OCI-LY7 (cell line): ENCODE results near the gene CARD14. TPM values are rescaled to one million over a fixed set of nuclear protein-coding genes. Genes with fewer than 3 reads are reported as not detected.
"Not testable (repeated sequence)": the region's sequence is repeated elsewhere in the genome, so short reads cannot be mapped to it uniquely, and the experiment has no call there.

Source experiments
- BruUV-seq: library from RNA; stranded (reverse); fragments of 400-500 nt; replicated peaks from 2 replicates; lab custom pipeline; 2021; lab: Mats Ljungman, UMichigan
- CTCF ChIA-PET: fragments of 300-600 bp; sonication (Branson Sonifier 250); formaldehyde crosslinking; loops from one replicate; lab custom pipeline; 2022; ENCODE audit warnings: antibody characterized with exemption; ENCODE audit not compliant: unreplicated experiment; lab: Charles Lee
- POLR2A ChIA-PET: fragments of 300-600 bp; sonication (Branson Sonifier 250); formaldehyde crosslinking; loops from one replicate; lab custom pipeline; 2022; ENCODE audit warnings: antibody characterized with exemption; lab: Charles Lee
- DNase-seq: peaks from one replicate; pipeline ENCODE4 v3.0.0-alpha.2; 2015; ENCODE audit warnings: low spot score
- H2AFZ ChIP-seq: fragments of 200-600 bp; sonication (generic), shearing (Covaris generic); 2 replicates; pipeline ENCODE4 v1.6.1; 2014; ENCODE audit warnings: mild to moderate bottlenecking, antibody characterized with exemption, low read length, moderate library complexity
- H3K27ac ChIP-seq: fragments of 200-600 bp; sonication (generic); 2 replicates; pipeline ENCODE4 v1.5.1; 2014; ENCODE audit warnings: mixed run types, low read depth, mild to moderate bottlenecking, moderate library complexity, low read length, inconsistent platforms; ENCODE audit not compliant: poor library complexity, severe bottlenecking
- H3K36me3 ChIP-seq: fragments of 200-600 bp; sonication (generic); 2 replicates; pipeline ENCODE4 v1.6.1; 2014; ENCODE audit warnings: mild to moderate bottlenecking, antibody characterized with exemption, low read length, moderate library complexity, mixed read lengths; ENCODE audit not compliant: insufficient read depth
- H3K4me1 ChIP-seq: fragments of 200-600 bp; sonication (generic); 2 replicates; pipeline ENCODE4 v1.5.1; 2014; ENCODE audit warnings: mild to moderate bottlenecking, low read length; ENCODE audit not compliant: insufficient read depth, poor library complexity, severe bottlenecking
- H3K4me2 ChIP-seq: fragments of 200-600 bp; sonication (generic); 2 replicates; pipeline ENCODE4 v1.6.1; 2014; ENCODE audit warnings: mild to moderate bottlenecking, low read length
- H3K4me3 ChIP-seq: fragments of 200-600 bp; sonication (generic); 2 replicates; pipeline ENCODE4 v1.5.1; 2014; ENCODE audit warnings: mild to moderate bottlenecking, low read depth, low read length; ENCODE audit not compliant: poor library complexity, severe bottlenecking
- H3K79me2 ChIP-seq: fragments of 200-600 bp; sonication (generic); 2 replicates; pipeline ENCODE4 v1.6.1; 2016; ENCODE audit warnings: low read depth, mild to moderate bottlenecking, low read length, moderate library complexity, mixed read lengths; ENCODE audit not compliant: insufficient read depth
- H3K9me2 ChIP-seq: fragments of 200-600 bp; sonication (generic); 2 replicates; pipeline ENCODE4 v1.6.1; 2016; ENCODE audit warnings: mild to moderate bottlenecking, low read length, mixed read lengths; ENCODE audit not compliant: insufficient read depth
- H3K9me3 ChIP-seq: fragments of 200-600 bp; sonication (generic); 2 replicates; pipeline ENCODE4 v1.6.1; 2014; ENCODE audit warnings: mild to moderate bottlenecking, mixed run types, low read length, mixed read lengths
- H4K20me1 ChIP-seq: fragments of 200-600 bp; sonication (generic); 2 replicates; pipeline ENCODE4 v1.6.1; 2014; ENCODE audit warnings: mild to moderate bottlenecking, antibody characterized with exemption, low read length, moderate library complexity, mixed read lengths; ENCODE audit not compliant: insufficient read depth
- EZH2phosphoT487 ChIP-seq: fragments of 200-600 bp; sonication (generic); IDR thresholded peaks from 2 replicates; pipeline ENCODE4 v1.6.1; 2018; ENCODE audit warnings: low read depth, borderline replicate concordance, mild to moderate bottlenecking, mixed run types, antibody characterized with exemption, low read length, moderate library complexity, mixed read lengths
- intact Hi-C: fragments of 100-400 bp; cut with micrococcal nuclease; formaldehyde crosslinking; loops from one replicate; pipeline ENCODE4 v1.10.0; 2022; ENCODE audit not compliant: unreplicated experiment
- small RNA-seq: library from RNA; depleted of rRNA; stranded (forward); fragments of <200 nt; gene quantifications from one replicate; pipeline ENCODE3, GENCODE V24; 2014
- total RNA-seq, 2 experiments: library from RNA; depleted of rRNA in 1 of 2; stranded (reverse); fragments of >200 nt in 1 of 2; shearing (Covaris generic) in 1 of 2; gene quantifications; 2 replicates each; pipeline ENCODE4 v1.2.3, GENCODE V29; 2014 to 2022
- TF ChIP-seq, protein P1 (sequence below): fragments of 200-600 bp; sonication (generic); conservative IDR thresholded peaks from 2 replicates; pipeline ENCODE4 v1.5.1; 2014; ENCODE audit warnings: mild to moderate bottlenecking, antibody characterized with exemption, low read length, moderate library complexity, mixed read lengths

The CARD14 gene
- total RNA-seq, 2 experiments from 2014 or later: not detected

DNA sequence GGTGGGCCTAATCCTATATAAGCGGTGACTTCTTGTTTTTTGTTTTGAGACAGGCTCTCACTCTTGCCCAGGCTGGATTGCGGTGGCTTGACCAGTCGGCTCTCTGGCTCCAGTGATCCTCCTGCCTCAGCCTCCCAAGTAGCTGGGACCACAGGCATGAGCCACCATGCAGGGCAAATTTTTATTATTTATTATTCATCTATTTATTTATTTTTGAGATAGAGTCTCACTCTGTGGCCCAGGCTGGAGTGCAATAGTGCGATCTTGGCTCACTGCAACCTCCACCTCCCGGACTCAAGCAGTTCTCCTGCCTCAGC, 86.2 kb downstream of the CARD14 start:
- no TSS peak for BruUV-seq
- Histone ChIP-seq H3K9me3 (no peaks in the 10 kb centered on the region), H4K20me1 (no peaks in the 10 kb centered on the region), H2AFZ (no peak overlapping the region), H3K36me3 (no peaks in the 10 kb centered on the region), H3K4me2 (no peak overlapping the region), H3K27ac (no peak overlapping the region), H3K79me2 (no peaks in the 10 kb centered on the region), H3K4me1 (peaks cover 37% of the 10 kb centered on the region), H3K9me2 (no peaks in the 10 kb centered on the region), H3K4me3 (no peak overlapping the region)
- TF ChIP-seq EZH2phosphoT487: no peak
- TF ChIP-seq, protein P1, sequence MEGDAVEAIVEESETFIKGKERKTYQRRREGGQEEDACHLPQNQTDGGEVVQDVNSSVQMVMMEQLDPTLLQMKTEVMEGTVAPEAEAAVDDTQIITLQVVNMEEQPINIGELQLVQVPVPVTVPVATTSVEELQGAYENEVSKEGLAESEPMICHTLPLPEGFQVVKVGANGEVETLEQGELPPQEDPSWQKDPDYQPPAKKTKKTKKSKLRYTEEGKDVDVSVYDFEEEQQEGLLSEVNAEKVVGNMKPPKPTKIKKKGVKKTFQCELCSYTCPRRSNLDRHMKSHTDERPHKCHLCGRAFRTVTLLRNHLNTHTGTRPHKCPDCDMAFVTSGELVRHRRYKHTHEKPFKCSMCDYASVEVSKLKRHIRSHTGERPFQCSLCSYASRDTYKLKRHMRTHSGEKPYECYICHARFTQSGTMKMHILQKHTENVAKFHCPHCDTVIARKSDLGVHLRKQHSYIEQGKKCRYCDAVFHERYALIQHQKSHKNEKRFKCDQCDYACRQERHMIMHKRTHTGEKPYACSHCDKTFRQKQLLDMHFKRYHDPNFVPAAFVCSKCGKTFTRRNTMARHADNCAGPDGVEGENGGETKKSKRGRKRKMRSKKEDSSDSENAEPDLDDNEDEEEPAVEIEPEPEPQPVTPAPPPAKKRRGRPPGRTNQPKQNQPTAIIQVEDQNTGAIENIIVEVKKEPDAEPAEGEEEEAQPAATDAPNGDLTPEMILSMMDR: no peak
- CTCF ChIA-PET: no interaction called here
- DNase-seq: no peak
- intact Hi-C loops: no loop called here
- POLR2A ChIA-PET: interaction anchor here (1.2 kb wide), 1 partner anchor 12 kb away, joined by 3 read pairs; no protein-coding TSS in a partner anchor

DNA sequence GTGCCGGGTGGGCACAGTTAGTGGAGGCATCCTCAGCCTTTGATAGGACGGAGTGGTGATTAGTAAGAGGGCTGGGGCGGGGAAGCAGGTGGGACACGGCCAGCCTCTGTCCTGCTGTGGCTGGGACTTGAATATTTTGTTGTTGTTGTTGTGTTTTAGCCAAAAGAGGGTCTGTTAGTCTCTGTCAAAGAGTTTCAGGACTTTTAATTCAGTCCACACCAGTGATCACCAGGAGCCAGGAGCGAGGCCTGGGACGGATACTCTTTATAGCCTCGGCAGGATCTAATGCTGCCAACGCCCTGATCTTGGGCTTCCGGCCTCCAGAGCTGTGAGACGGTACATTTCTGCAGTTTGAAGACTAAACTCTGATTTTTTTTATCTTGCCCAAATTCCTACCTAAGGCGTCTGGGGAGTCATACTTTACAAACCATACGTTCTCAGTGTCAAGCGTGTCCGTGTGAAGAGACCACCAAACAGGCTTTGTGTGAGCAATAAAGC, 87.9 kb downstream of the CARD14 start:
- H4K20me1 ChIP-seq: no peaks in the 10 kb centered on the region
- BruUV-seq: no TSS peak
- no peak overlapping the region for H3K27ac ChIP-seq
- peaks cover 53% of the 10 kb centered on the region for H3K4me1 ChIP-seq
- H3K9me2 ChIP-seq: no peaks in the 10 kb centered on the region
- DNase-seq: no peak
- peak overlapping the region; percentile 32; the same call in 1 of the 2 replicates for H2AFZ ChIP-seq
- no peak overlapping the region for H3K4me3 ChIP-seq
- no peak overlapping the region for H3K4me2 ChIP-seq
- POLR2A ChIA-PET: no interaction called here
- H3K79me2 ChIP-seq: no peaks in the 10 kb centered on the region
- intact Hi-C loops: no loop called here
- H3K36me3 ChIP-seq: no peaks in the 10 kb centered on the region
- CTCF ChIA-PET: no interaction called here
- TF ChIP-seq EZH2phosphoT487: no peak
- TF ChIP-seq, protein P1: no peak
- H3K9me3 ChIP-seq: no peaks in the 10 kb centered on the region

DNA sequence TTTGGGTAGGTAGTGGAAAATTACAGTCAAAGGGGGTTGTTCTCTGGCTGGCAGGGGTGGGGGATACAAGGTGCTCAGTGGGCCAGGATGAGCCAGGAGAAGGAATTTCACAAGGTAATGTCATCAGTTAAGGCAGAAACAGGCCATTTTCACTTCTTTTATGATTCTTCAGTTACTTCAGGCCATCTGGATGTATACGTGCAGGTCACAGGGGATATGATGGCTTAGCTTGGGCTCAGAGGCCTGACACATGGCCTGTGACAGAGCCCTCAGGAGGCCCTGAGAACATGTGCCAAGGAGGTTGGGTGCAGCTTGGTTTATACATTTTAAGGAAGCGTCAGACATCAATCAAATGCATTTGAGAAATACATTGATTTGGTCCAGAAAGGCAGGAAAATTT, 88.5 kb downstream of the CARD14 start:
- BruUV-seq, H3K36me3 ChIP-seq, H3K9me2 ChIP-seq, intact Hi-C loops, H4K20me1 ChIP-seq, H3K27ac ChIP-seq, H3K9me3 ChIP-seq, CTCF ChIA-PET, POLR2A ChIA-PET, H3K4me3 ChIP-seq, H3K4me2 ChIP-seq, H3K79me2 ChIP-seq: not testable (repeated sequence)
- H2AFZ ChIP-seq: peak overlapping the region; percentile 3; the same call in 1 of the 2 replicates
- peaks cover 58% of the 10 kb centered on the region for H3K4me1 ChIP-seq
- DNase-seq: peak; percentile 34

Small RNA genes within 50 kb of the gene (small RNA-seq; reads per million reads assigned to genes)
- gene AC087741.2: not detected

Other genes with a start within 250 kb of the CARD14 start
- 0.38 and 0.41 TPM in 2 replicates for gene TBC1D16, start 134.2 kb upstream of the CARD14 start, total RNA-seq (2014; rRNA removed; shearing (Covaris generic))
- 0.63 and 0.74 TPM in 2 replicates for gene TBC1D16, start 134.2 kb upstream of the CARD14 start, total RNA-seq (2022)
- gene CCDC40, start 133.4 kb upstream of the CARD14 start, total RNA-seq (2014; rRNA removed; shearing (Covaris generic)): not detected in 2 replicates
- not detected in 2 replicates for gene CCDC40, start 133.4 kb upstream of the CARD14 start, total RNA-seq (2022)
- gene GAA, start 68.4 kb upstream of the CARD14 start, total RNA-seq (2014; rRNA removed; shearing (Covaris generic)): 34.8 and 43.2 TPM in 2 replicates
- gene GAA, start 68.4 kb upstream of the CARD14 start, total RNA-seq (2022): 51.6 and 59.4 TPM in 2 replicates
- gene EIF4A3, start 22.9 kb upstream of the CARD14 start, total RNA-seq (2014; rRNA removed; shearing (Covaris generic)): 312 and 313 TPM in 2 replicates
- 249 and 259 TPM in 2 replicates for gene EIF4A3, start 22.9 kb upstream of the CARD14 start, total RNA-seq (2022)
- 13.8 and 14.3 TPM in 2 replicates for gene SGSH, start 50.3 kb downstream of the CARD14 start, total RNA-seq (2014; rRNA removed; shearing (Covaris generic))
- 38.4 and 45.5 TPM in 2 replicates for gene SGSH, start 50.3 kb downstream of the CARD14 start, total RNA-seq (2022)
- 3.5 and 6.0 TPM in 2 replicates for gene SLC26A11, start 50.4 kb downstream of the CARD14 start, total RNA-seq (2014; rRNA removed; shearing (Covaris generic))
- gene SLC26A11, start 50.4 kb downstream of the CARD14 start, total RNA-seq (2022): 2.9 and 4.1 TPM in 2 replicates
- gene RNF213, start 90.8 kb downstream of the CARD14 start, total RNA-seq (2014; rRNA removed; shearing (Covaris generic)): 41.9 and 58.8 TPM in 2 replicates
- 64.0 and 68.6 TPM in 2 replicates for gene RNF213, start 90.8 kb downstream of the CARD14 start, total RNA-seq (2022)
- 19.2 and 22.4 TPM in 2 replicates for gene ENDOV, start 245.1 kb downstream of the CARD14 start, total RNA-seq (2014; rRNA removed; shearing (Covaris generic))
- gene ENDOV, start 245.1 kb downstream of the CARD14 start, total RNA-seq (2022): 33.1 and 39.4 TPM in 2 replicates